Fibroblast of skin of right biceps (primary cell): Measurements from ENCODE around the gene NUDC.
"Not testable (repeated sequence)": the region's sequence is repeated elsewhere in the genome, so short reads cannot be mapped to it uniquely, and the experiment has no call there.

Experiments used
- DNase-seq: peaks from one replicate; pipeline ENCODE4 v3.0.0-alpha.2; 2013

The NUDC gene

DNA sequence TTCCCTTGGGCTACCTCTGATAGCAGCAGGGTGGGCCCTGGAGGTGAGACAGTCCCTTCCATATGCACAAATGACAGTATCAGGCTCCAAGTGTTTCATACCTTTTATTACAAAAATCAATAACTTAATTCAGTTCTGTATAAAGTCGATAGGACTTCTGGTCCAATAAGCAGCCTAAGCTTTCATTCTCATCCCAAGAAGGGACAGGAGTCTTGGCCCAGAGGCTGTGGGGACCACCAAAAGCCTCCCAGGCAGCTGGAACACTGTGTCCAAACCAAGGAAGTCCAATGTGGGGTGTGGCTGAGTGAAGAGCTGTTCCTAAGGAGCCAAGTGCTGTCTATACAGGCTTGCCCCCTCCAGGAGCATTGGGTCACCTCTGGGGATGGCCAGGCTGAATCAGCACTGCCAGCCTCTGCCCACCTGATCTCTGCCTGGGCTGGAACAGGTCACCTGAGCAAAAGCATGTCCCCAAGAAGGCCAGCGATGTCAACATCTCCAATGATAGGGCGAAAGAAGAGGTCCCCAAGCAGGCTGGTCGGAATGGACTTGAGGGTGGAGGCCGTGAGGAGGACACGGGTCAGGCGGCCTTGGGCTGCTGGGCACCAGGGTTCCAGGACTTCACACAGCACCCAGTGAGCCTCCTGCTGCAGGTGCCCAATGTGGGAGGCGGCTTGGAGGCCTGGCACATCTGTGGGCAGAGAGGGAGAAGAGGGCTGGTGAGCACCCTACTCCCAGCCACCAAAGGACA lies 10.0 kb upstream of the NUDC start:
- no peak for DNase-seq

DNA sequence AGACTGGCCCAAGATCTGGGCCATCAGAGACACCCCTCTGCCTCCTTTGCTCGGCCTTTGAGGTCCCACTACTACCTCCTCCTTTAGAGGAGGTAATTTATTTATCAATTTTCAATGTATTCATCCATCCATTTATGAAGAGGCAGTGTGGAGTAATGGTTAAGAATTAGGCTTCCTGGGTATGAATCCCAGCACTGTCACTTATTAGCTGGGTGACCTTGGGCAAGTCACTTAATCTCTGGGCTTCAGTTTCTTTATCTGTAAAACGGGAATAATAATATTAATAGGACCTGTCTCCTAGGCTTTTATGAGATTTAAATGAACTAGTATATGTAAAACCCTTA lies 9.4 kb upstream of the NUDC start:
- no peak for DNase-seq

DNA sequence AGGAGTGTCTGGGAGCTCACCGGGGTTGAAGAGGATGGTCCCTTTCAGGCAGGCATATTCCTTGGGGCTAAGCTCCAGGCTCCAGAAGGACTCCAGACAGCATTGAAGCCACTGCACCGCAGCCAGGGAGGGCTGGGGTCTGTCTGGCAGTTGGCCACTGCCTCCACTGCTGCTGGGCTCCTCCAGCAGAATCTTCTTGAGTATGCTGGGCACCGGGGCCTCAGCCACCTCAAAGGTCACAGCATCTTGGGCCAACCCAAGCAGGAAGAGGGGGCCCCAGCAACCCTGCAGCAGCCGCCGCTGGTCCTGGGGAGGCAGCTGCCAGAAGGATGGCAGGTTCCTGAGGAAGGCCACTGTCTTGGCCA lies 8.2 kb upstream of the NUDC start:
- DNase-seq: no peak

GRCh38 chr1:26913754-26914619 lies 7.6 kb upstream of the NUDC start, which contains the start of gene NR0B2:
TSS of gene NR0B2 (minus strand) at chr1:26913975. CDS start at chr1:26913940, 35 bp downstream.
- no peak for DNase-seq

DNA sequence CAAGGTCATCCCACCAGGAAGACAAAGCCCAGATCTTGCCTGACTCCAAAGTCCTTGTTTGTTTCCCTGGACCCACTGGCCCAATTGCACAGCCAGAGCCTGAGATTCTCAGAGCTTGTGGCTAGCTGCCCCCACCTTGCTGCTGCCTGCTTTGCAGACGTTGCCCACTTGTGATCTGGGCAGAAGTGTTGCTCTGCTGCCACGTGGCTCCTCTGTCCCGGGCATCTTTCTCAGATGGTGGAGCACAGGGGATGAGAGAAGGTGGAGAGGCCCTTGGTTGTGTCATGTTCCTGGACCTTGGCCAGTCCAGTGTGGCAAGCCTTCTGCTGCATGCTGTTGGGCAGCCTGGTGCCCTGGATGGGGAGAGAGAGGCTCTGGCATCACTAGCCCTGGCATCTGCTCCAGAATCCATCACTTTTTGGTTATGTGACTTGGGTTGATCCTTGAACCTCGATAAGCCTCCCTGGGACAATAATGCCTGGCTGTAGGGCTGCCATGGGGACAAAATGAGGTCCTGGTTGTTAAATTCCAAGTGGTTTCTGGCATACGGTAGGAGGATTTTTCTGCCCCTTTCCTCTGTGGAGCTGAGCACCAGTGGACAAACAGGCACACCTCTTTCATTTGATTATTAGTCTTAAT lies 6.2 kb upstream of the NUDC start:
- DNase-seq: no peak

- DNase-seq: no peak
These were observed 410 bp upstream of the NUDC start for GRCh38 chr1:26921126-26921539.

GRCh38 chr1:26922431-26922729 lies 837 bp downstream of the NUDC start:
- DNase-seq: no peak

- DNase-seq: no peak
These were observed 1.4 kb downstream of the NUDC start for GRCh38 chr1:26922901-26923300.

- peak; percentile 13 for DNase-seq
These were observed 2.2 kb downstream of the NUDC start for GRCh38 chr1:26923711-26924110.

GRCh38 chr1:26932531-26932930 lies 11.0 kb downstream of the NUDC start:
- DNase-seq: no peak

GRCh38 chr1:26936823-26937222 lies 15.3 kb downstream of the NUDC start:
- no peak for DNase-seq

DNA sequence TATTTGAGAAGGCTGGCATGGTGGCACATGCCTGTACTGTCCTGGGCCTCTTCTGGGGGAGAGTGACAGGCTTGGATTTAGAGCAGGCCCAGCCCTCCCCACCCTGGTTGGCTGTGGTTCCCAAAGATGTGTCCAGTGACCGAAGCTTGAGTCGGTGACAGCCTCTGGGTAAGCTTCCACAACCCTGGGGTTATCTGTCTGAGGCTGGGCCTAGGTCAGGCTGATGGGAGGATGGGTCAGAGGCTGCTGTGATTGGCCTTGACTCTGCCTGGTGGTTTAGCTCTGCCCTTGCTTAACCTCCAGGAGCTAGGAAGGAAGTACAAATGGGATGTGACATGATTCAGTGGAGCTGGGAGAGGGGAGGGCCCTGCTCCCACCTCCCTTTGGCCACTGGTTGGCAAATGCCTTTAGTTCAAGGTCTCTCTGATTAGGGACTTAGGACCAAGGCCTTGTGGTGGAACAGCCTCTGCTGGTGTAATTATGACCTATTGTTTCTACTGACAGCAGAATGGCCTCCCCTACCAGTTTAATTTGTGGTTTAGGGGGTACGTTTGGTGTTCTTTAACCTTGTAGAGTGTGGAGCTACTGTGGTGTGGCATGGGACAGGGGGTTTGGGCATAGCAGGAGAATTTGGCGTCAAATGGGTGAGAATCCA lies 16.6 kb downstream of the NUDC start:
- no peak for DNase-seq

DNA sequence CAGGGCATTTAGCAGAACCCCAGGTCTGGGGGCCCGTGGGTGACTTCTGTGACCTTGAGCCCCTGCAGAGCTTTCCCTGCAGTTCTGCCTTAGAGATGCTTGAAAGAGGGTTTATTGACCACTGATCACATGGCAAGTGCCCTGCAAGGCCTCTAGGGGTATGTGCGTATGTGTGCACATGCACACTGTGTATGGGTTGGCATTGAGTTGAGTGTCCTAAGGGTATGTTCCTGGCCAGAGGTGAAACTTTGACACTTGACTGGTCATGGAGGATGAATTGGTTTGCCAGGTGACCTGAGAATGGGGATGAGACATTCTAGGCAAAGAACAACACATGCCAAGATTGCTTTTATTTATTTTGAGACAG lies 17.1 kb downstream of the NUDC start:
- no peak for DNase-seq

DNA sequence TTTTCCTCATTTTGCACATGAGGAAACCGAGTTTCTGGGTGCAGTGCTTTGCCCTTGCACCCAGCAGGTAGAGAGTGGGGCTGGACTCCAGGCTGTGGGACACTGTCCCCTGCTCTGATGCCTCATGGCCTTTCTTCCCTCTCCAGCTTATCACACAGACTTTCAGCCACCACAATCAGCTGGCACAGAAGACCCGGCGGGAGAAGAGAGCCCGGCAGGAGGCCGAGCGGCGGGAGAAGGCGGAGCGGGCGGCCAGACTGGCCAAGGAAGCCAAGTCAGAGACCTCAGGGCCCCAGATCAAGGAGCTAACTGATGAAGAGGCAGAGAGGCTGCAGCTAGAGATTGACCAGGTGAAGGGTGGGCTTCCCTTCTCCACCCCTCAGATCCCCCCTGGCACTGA lies 19.8 kb downstream of the NUDC start:
- no peak for DNase-seq

DNA sequence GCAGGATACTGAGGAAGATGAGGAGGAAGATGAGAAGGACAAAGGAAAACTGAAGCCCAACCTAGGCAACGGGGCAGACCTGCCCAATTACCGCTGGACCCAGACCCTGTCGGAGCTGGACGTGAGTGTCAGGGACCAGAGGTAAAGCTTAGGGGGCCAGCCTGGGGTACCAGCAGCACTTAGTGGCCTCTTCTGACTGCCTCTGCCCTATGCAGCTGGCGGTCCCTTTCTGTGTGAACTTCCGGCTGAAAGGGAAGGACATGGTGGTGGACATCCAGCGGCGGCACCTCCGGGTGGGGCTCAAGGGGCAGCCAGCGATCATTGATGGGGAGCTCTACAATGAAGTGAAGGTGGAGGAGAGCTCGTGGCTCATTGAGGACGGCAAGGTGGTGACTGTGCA lies 21.1 kb downstream of the NUDC start:
- DNase-seq: no peak

- no peak for DNase-seq
These were observed 23.6 kb downstream of the NUDC start for GRCh38 chr1:26945138-26945537.

DNA sequence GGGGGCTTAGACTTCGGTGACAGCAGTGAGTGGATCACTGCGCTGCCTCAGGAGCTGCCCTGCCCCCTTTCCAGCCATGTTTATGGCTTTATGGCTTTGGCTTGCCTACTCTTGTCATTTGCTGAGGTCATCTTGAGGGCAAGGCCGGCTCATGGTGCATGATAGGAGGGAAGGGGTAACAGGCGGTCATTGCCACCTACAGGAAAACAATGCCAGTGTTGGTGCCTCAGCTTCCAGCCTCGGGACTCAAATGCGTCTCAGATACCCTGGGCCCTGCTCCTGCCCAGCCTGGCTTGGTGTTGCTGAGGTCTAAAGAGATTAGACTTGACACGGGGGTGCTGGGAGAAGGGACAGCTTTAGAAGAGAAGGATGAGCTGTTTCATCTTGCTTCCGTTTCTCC lies 24.2 kb downstream of the NUDC start:
- no peak for DNase-seq

GRCh38 chr1:26946270-26946669 lies 24.7 kb downstream of the NUDC start:
- DNase-seq: no peak

- not testable (repeated sequence) for DNase-seq
These were observed 27.1 kb downstream of the NUDC start for GRCh38 chr1:26948725-26949057.

- no peak for DNase-seq
These were observed 27.9 kb downstream of the NUDC start for GRCh38 chr1:26949266-26949925.

DNA sequence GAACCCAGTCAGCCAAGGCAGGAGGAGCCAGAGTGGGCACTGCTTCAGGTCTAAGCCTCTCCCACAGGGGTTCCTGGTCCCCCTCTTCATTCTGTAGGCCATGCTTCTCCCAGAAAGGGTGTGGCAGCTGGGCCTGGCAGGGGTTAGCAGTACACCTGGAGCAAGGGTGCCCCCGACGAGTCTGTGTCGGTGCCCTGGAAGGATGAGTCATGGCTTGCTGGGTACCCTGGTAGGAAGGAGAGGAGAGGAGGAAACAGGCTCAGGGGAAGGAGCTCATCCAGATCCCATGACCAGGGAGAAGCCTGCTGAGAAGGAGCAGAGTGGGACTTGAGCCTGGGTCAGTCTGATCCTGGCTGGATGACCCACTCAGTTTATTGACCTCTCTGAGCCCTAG lies 28.4 kb downstream of the NUDC start:
- no peak for DNase-seq

DNA sequence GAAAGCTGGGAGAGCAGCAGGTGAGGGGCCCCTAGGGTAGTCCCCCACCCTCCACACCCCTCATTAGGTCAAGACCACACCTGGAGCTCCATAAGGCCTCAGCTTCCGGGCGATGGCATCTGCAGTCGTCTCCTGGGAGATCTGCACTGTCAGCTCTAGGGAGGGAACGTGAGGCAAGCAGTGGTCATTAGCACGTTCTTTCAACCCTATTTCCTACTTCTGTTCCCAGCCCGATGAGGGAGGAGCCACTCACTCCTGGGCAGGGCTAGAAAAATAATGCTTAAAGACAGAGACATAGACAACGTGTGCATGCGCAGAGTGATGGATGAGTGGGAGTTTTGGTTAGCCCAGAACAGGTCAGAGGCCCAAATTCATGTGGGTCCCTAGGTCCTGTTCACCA lies 29.1 kb downstream of the NUDC start:
- DNase-seq: no peak

- DNase-seq: no peak
These were observed 29.7 kb downstream of the NUDC start for GRCh38 chr1:26951216-26951615.
